Ectodermal cell (in vitro differentiated cells): ENCODE measurements around the gene C20orf204.

Source experiments
- H3K27ac ChIP-seq: 2 replicates; pipeline ENCODE4 v1.7.0; 2013; ENCODE audit warnings: mild to moderate bottlenecking, low read depth, low read length; ENCODE audit not compliant: insufficient read depth, poor library complexity, severe bottlenecking
- H3K27me3 ChIP-seq: 2 replicates; pipeline ENCODE4 v1.7.0; 2013; ENCODE audit warnings: mild to moderate bottlenecking, low read length; ENCODE audit not compliant: insufficient read depth, control insufficient read depth, poor library complexity, severe bottlenecking
- H3K36me3 ChIP-seq: one replicate; pipeline ENCODE4 v1.7.0; 2013; ENCODE audit warnings: low read length; ENCODE audit not compliant: control insufficient read depth, insufficient read depth
- H3K4me1 ChIP-seq: one replicate; pipeline ENCODE4 v1.7.0; 2013; ENCODE audit warnings: low read length; ENCODE audit not compliant: control insufficient read depth, insufficient read depth
- H3K4me3 ChIP-seq: 2 replicates; pipeline ENCODE4 v1.7.0; 2013; ENCODE audit warnings: low read depth, low read length, control low read depth; ENCODE audit not compliant: insufficient read depth
- H3K9me3 ChIP-seq: 2 replicates; pipeline ENCODE4 v1.7.0; 2013; ENCODE audit warnings: mild to moderate bottlenecking, low read length, moderate library complexity; ENCODE audit not compliant: control insufficient read depth
- WGBS, 2 experiments: methylation state at CpG; one replicate each; pipeline ENCODE4 v1.1.7; 2013; ENCODE audit warnings: missing lambda C conversion rate in 2 of 2; 5-methylcytosine and 5-hydroxymethylcytosine counted together

C20orf204 gene

GRCh38 chr20:64027981-64028685 lies 7.8 kb upstream of the C20orf204 start:
- Histone ChIP-seq H3K4me3 (no peak overlapping the region), H3K9me3 (no peaks in the 10 kb centered on the region), H3K36me3 (peaks cover 38% of the 10 kb centered on the region), H3K27me3 (no peaks in the 10 kb centered on the region), H3K27ac (no peak overlapping the region), H3K4me1 (no peaks in the 10 kb centered on the region)
- 94 to 95% methylated on average over 24 of the region's 24 CpGs for WGBS, 2 experiments

GRCh38 chr20:64029293-64030117 lies 6.5 kb upstream of the C20orf204 start:
- H3K4me1 ChIP-seq = no peaks in the 10 kb centered on the region
- H3K36me3 ChIP-seq = peaks cover 27% of the 10 kb centered on the region
- 96% methylated on average over 38 of the region's 38 CpGs for WGBS, 2 experiments
- H3K27me3 ChIP-seq = no peaks in the 10 kb centered on the region
- H3K4me3 ChIP-seq = no peak overlapping the region
- H3K9me3 ChIP-seq = no peaks in the 10 kb centered on the region
- no peak overlapping the region for H3K27ac ChIP-seq

GRCh38 chr20:64030371-64031134 lies 5.4 kb upstream of the C20orf204 start:
- Histone ChIP-seq H3K9me3 (no peaks in the 10 kb centered on the region), H3K27me3 (no peaks in the 10 kb centered on the region), H3K27ac (no peak overlapping the region), H3K36me3 (peaks cover 18% of the 10 kb centered on the region), H3K4me3 (no peak overlapping the region), H3K4me1 (peaks cover 2% of the 10 kb centered on the region)
- 96% methylated on average over 20 of the region's 20 CpGs for WGBS, 2 experiments

- no peak overlapping the region for H3K4me3 ChIP-seq
- H3K4me1 ChIP-seq = peaks cover 15% of the 10 kb centered on the region
- peaks cover 16% of the 10 kb centered on the region for H3K36me3 ChIP-seq
- H3K27ac ChIP-seq = no peak overlapping the region
- 96% methylated on average over 19 of the region's 19 CpGs for WGBS, 2 experiments
- H3K27me3 ChIP-seq = peaks cover 4% of the 10 kb centered on the region
- H3K9me3 ChIP-seq = no peaks in the 10 kb centered on the region
Measured at GRCh38 chr20:64031822-64032314, 4.1 kb upstream of the C20orf204 start.

- peaks cover 15% of the 10 kb centered on the region for H3K27me3 ChIP-seq
- H3K4me3 ChIP-seq = no peak overlapping the region
- no peaks in the 10 kb centered on the region for H3K9me3 ChIP-seq
- no peak overlapping the region for H3K27ac ChIP-seq
- H3K36me3 ChIP-seq = peaks cover 7% of the 10 kb centered on the region
- 95% methylated on average over 31 of the region's 31 CpGs for WGBS, 2 experiments
- H3K4me1 ChIP-seq = peaks cover 15% of the 10 kb centered on the region
Measured at GRCh38 chr20:64032706-64033624, 3.0 kb upstream of the C20orf204 start.

GRCh38 chr20:64033981-64034493 lies 1.9 kb upstream of the C20orf204 start:
- WGBS, 2 experiments = 93 to 95% methylated on average over 11 of the region's 11 CpGs
- H3K36me3 ChIP-seq = peaks cover 5% of the 10 kb centered on the region
- no peaks in the 10 kb centered on the region for H3K9me3 ChIP-seq
- no peak overlapping the region for H3K4me3 ChIP-seq
- H3K27ac ChIP-seq = no peak overlapping the region
- H3K4me1 ChIP-seq = peaks cover 15% of the 10 kb centered on the region
- peaks cover 25% of the 10 kb centered on the region for H3K27me3 ChIP-seq

- peaks cover 38% of the 10 kb centered on the region for H3K27me3 ChIP-seq
- H3K36me3 ChIP-seq = peaks cover 3% of the 10 kb centered on the region
- WGBS, 2 experiments = 82 to 83% methylated on average over 17 of the region's 17 CpGs
- no peak overlapping the region for H3K27ac ChIP-seq
- H3K9me3 ChIP-seq = no peaks in the 10 kb centered on the region
- H3K4me3 ChIP-seq = no peak overlapping the region
- peaks cover 15% of the 10 kb centered on the region for H3K4me1 ChIP-seq
Measured at GRCh38 chr20:64035066-64035932, 683 bp upstream of the C20orf204 start.

- Histone ChIP-seq H3K36me3 (no peaks in the 10 kb centered on the region), H3K27me3 (peaks cover 51% of the 10 kb centered on the region), H3K4me1 (peaks cover 15% of the 10 kb centered on the region), H3K9me3 (no peaks in the 10 kb centered on the region), H3K4me3 (no peak overlapping the region), H3K27ac (no peak overlapping the region)
- WGBS, 2 experiments = 80% methylated on average over 17 of the region's 17 CpGs
Measured at GRCh38 chr20:64036346-64037198, 590 bp downstream of the C20orf204 start.
